ENCODE results near the gene UBAP2L.

DNA sequence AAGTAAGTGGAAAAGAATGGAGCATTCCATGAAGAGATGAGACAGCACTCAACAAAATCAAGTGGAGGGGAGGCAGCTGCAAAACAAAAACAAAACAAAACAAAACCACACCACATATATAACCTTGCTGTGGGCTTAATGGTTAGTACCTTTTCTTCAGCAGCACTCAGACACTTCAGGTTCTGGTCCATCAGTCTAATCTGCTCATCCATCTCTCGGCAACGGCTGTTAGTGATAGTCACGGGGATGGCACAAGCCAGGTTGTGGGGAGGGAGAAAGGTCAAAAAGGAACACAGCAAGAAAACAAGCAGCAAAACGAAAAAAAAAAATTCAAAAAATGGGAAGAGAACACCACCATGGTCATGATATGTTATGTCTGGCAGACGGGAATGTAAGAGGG is 48.9 kb upstream of the UBAP2L start:
- TF ChIP-seq, protein P1, sequence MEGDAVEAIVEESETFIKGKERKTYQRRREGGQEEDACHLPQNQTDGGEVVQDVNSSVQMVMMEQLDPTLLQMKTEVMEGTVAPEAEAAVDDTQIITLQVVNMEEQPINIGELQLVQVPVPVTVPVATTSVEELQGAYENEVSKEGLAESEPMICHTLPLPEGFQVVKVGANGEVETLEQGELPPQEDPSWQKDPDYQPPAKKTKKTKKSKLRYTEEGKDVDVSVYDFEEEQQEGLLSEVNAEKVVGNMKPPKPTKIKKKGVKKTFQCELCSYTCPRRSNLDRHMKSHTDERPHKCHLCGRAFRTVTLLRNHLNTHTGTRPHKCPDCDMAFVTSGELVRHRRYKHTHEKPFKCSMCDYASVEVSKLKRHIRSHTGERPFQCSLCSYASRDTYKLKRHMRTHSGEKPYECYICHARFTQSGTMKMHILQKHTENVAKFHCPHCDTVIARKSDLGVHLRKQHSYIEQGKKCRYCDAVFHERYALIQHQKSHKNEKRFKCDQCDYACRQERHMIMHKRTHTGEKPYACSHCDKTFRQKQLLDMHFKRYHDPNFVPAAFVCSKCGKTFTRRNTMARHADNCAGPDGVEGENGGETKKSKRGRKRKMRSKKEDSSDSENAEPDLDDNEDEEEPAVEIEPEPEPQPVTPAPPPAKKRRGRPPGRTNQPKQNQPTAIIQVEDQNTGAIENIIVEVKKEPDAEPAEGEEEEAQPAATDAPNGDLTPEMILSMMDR (conservative IDR thresholded peaks at IDR 0.05; ENCODE audit: low read length) = no peak
- TF ChIP-seq EZH2phosphoT487 (IDR thresholded peaks at IDR 0.05; ENCODE audit: borderline replicate concordance) = no peak
